ENCODE measurements around the gene RFX5. TPM values are rescaled to one million over a fixed set of nuclear protein-coding genes. Genes with fewer than 3 reads are reported as not detected.

RFX5 gene
- 31.3 and 33.4 TPM in 2 replicates for total RNA-seq

DNA sequence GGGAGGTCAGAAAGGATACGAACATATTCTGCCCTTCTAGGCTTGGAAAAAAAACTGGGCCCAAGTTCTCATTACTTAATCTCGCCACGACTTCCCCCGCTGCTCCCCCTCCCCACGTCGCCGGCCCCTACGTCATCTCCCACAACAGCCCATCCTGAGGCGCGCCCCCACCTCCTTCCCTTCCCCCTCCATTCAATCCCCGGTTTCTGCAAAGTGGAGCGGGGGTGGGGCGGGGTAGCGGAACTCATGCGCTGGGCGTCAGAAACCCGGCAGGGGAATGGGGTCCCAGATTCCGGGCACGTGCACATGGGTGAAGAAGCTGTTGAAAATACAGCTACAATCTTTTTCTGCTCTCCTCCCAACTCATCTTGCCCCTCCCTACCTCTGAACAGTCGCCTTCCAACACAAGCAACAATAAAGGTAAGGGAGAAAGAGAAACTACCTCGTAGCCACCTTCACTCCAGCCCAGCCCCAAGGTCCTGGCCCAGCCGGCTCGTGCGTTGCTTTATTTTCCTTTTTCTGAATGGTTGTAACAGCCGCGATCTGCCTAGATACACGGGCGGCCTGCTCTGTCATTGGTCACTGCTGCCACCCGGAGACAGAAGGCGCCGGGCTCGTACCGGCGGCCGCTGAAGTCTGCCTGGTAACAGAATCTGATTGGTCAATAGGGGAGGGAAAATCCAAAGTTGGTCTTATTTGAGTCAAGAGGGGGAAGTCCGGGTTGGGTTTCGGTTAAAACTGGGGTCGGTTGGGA is at the start of gene RFX5:
TSS of gene RFX5 (minus strand) at position 484 of the 754 bp plus-strand sequence. CDS start 932 bp downstream, outside the sequence.

DNA sequence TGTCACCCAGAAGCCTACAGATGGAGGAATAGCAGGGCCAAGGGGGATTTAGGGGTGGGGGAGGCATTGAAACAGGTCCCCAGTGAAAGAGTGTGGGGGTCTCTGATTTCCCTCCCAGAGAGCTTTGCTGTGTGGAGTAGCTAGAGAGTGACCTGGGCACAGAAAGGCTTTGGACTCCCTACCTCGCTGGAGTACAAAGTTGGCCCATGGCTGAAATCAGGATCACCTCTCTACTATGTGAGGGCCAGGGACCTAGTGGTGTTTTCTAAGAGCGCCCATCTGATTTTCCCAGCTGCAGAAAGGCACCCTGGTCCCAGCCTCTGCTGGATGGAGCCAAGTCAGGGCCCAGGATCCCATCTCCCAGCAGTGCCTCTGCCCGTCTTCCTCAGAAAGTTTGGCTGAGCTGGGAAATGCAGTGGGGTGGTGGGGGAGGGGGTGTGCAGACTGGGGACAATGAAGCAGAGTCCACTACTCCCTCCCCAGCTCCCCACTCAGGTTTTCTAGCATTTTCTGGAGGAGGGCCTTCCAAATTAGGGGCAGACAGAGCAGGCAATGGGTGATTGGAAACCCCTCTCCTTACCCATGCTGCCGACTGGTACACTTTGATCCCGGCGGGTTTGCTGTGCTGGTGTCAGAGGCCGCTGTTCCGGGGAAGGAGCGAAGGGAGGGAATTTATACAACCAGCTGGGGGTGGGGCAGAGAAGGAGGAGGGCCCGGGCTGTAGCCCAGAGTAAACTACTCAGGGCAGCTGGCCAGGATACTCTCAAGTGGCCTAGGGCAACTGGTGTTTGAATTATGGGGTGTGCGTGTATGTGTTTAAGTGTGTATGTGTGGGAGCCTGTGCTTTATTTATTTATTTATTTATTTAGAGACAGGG is 25.2 kb upstream of the RFX5 start, which contains the start of gene SELENBP1:
TSS of gene SELENBP1 (minus strand) at position 648 of the 877 bp plus-strand sequence. CDS start at position 584, 64 bp downstream.

DNA sequence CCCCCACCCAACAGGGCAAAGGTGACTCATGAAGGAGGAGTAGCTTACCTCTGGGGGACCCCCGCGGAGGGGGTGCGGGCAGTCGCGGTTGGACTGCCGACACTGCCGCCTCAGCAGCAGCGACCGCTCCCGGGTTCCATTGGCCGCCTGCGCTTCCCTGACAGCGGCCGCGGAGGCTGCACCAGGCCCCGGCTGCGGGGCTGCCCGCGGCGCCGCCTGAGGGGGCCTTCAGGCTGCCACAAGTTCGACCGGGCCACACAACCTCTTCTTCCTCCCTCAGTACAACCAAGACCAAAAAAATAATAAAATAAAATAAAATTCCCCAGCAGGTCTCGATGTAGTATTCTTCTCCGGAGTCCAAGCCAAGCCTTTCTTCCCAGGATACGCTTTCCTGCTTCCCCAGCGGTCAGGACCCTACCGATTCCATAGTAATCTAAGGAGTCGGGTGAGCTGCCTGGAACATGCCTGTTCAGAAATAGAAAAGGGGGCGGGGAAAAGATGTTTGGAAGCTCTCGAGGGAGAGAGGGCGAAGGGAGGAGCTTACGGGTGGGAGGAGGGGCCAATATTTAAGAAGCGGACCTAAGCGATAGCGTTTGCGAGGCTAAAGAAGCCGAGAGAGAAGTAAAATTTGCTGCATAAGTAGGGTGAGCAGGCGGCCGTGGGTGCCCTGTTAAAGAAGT is 19.7 kb downstream of the RFX5 start, which contains the start of gene PI4KB:
TSS of gene PI4KB (minus strand) at position 194 of the 680 bp plus-strand sequence. CDS start 10,935 bp downstream, outside the sequence.

Small RNA genes within 50 kb of the gene (small RNA-seq; reads per million reads assigned to genes)
- gene RN7SL444P, result not detected

Other genes starting within 250 kb of the RFX5 start
- gene SEMA6C, start 200.6 kb downstream of the RFX5 start, total RNA-seq, result 5.4 and 5.5 TPM in 2 replicates
- gene TNFAIP8L2, start 190.6 kb downstream of the RFX5 start, total RNA-seq, result not detected in 2 replicates
- gene LYSMD1, start 181.3 kb downstream of the RFX5 start, total RNA-seq, result 7.0 and 8.7 TPM in 2 replicates
- gene SCNM1, start 181.1 kb downstream of the RFX5 start, total RNA-seq, result 22.2 and 29.0 TPM in 2 replicates
- gene TMOD4, start 171.3 kb downstream of the RFX5 start, total RNA-seq, result 0.81 and 1.6 TPM in 2 replicates
- 42.8 and 45.5 TPM in 2 replicates for gene VPS72, start 157.1 kb downstream of the RFX5 start, total RNA-seq
- 117 and 146 TPM in 2 replicates for gene PIP5K1A, start 148.7 kb downstream of the RFX5 start, total RNA-seq
- 92.5 and 96.8 TPM in 2 replicates for gene PSMD4, start 92.5 kb downstream of the RFX5 start, total RNA-seq
- 23.3 and 27.4 TPM in 2 replicates for gene ZNF687, start 65.0 kb downstream of the RFX5 start, total RNA-seq
- 92.2 and 93.9 TPM in 2 replicates for gene PI4KB, start 19.8 kb downstream of the RFX5 start, total RNA-seq
- gene SELENBP1, start 25.5 kb upstream of the RFX5 start, total RNA-seq, result 43.8 and 51.8 TPM in 2 replicates
- 204 and 248 TPM in 2 replicates for gene PSMB4, start 52.3 kb upstream of the RFX5 start, total RNA-seq
- 28.9 and 46.9 TPM in 2 replicates for gene POGZ, start 112.2 kb upstream of the RFX5 start, total RNA-seq
- 0.12 TPM in 1 of 2 replicates, not detected in the other for gene CGN, start 164.1 kb upstream of the RFX5 start, total RNA-seq
- gene TUFT1, start 193.1 kb upstream of the RFX5 start, total RNA-seq, result 14.8 and 24.7 TPM in 2 replicates